ENCODE data around the gene KIAA1755.

KIAA1755 gene

DNA sequence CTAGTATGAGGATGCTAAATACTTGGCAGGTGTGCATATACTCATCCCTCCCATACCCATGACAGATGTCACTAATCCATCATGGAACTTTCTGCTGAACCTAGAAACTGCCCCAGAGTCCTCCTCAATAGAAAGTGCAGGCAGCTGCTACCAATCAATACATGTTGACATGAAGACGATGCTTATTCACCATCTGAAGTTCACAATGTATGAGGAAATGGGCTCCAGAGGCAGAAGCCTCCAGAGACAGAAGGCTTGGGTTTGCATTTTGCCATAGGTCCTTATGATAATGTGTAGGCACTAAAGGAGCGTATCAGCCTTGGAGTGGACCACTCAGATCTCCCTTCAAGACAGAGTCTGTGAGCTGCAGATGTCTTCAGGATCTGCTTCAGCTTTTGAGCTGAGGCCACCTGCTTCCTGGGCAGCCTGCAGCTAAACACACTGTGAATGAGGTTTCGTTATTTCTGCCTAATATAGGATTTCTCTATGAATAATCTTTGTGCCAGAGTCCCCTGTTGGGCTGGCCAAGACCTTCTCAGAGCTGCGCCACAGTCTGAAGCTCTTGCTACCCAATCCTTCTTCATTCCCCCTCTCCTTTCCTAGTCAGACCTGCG, 7.5 kb upstream of the KIAA1755 start:
- TF ChIP-seq, protein P1, sequence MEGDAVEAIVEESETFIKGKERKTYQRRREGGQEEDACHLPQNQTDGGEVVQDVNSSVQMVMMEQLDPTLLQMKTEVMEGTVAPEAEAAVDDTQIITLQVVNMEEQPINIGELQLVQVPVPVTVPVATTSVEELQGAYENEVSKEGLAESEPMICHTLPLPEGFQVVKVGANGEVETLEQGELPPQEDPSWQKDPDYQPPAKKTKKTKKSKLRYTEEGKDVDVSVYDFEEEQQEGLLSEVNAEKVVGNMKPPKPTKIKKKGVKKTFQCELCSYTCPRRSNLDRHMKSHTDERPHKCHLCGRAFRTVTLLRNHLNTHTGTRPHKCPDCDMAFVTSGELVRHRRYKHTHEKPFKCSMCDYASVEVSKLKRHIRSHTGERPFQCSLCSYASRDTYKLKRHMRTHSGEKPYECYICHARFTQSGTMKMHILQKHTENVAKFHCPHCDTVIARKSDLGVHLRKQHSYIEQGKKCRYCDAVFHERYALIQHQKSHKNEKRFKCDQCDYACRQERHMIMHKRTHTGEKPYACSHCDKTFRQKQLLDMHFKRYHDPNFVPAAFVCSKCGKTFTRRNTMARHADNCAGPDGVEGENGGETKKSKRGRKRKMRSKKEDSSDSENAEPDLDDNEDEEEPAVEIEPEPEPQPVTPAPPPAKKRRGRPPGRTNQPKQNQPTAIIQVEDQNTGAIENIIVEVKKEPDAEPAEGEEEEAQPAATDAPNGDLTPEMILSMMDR (IDR thresholded peaks at IDR 0.05; ENCODE audit: low read depth, low read length, missing control alignments), result no peak
- in situ Hi-C loops (cut with HindIII; ENCODE audit: low sequenced_read_pairs), result no loop called here
- no peak overlapping the region for H3K4me3 ChIP-seq (ENCODE audit: low read depth, low read length)
- no peak for DNase-seq (ENCODE audit: low read depth)

DNA sequence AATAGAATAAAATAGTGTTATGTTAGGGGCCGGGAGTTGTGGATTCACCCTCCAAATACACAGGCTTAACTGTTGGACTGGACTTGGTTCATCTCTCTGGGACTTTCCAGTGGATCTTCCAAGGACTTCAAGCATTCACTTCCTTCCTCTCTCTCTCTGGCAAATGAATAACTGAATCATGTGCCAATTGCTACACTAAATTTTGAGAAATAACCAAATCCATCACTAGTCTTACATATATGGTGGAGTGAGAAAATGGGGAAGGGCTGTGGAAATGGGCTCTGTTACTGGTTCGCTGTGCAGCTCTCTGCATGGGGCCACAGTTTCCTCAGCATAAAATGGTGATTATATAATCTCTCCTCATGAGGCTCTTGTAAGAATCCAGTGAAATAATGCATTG, 6.8 kb upstream of the KIAA1755 start:
- TF ChIP-seq, protein P1 (IDR thresholded peaks at IDR 0.05; ENCODE audit: low read depth, low read length, missing control alignments), result no peak
- no peak for DNase-seq (ENCODE audit: low read depth)
- in situ Hi-C loops (cut with HindIII; ENCODE audit: low sequenced_read_pairs), result no loop called here
- H3K4me3 ChIP-seq (ENCODE audit: low read depth, low read length), result no peak overlapping the region

DNA sequence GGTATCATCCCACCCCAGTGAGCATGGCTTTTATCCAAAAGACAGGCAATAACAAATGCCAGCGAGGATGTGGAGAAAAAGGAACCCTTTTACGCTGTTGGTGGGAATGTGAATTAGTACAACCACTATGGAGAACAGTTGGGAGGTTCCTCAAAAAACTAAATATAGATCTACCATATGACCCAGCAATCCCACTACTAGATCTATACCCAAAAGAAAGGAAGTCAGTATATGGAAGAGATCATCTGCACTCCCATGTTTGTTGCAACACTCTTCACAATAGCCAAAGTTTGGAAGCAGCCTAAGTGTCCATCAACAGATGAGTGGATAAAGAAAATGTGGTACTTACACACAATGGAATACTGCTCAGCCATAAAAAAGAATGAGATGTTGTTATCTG, 5.9 kb upstream of the KIAA1755 start:
- in situ Hi-C loops (cut with HindIII; ENCODE audit: low sequenced_read_pairs), result no loop called here
- no peak overlapping the region for H3K4me3 ChIP-seq (ENCODE audit: low read depth, low read length)
- no peak for DNase-seq (ENCODE audit: low read depth)
- TF ChIP-seq, protein P1 (IDR thresholded peaks at IDR 0.05; ENCODE audit: low read depth, low read length, missing control alignments), result no peak

DNA sequence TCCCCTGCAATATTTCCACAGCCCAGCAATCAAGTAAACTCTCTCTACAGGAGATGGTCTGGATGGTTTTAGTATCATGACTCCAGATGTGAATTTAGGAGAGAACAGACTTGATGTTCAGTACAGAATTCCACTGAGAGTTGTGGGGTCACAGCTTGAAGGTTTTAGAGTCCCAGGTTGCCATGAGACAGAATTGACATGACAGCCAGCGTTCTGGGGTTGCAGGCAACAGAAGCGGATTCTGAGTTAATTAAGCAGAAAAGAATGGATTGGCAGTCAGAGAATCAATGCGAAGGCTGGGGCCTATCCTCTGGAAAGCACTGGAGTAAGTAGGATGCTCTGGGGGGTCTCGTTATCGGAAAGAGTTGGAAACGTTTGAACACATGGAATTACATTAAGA, 2.4 kb upstream of the KIAA1755 start:
- no peak for DNase-seq (ENCODE audit: low read depth)
- no peak overlapping the region for H3K4me3 ChIP-seq (ENCODE audit: low read depth, low read length)
- in situ Hi-C loops (cut with HindIII; ENCODE audit: low sequenced_read_pairs), result no loop called here
- TF ChIP-seq, protein P1 (IDR thresholded peaks at IDR 0.05; ENCODE audit: low read depth, low read length, missing control alignments), result no peak

DNA sequence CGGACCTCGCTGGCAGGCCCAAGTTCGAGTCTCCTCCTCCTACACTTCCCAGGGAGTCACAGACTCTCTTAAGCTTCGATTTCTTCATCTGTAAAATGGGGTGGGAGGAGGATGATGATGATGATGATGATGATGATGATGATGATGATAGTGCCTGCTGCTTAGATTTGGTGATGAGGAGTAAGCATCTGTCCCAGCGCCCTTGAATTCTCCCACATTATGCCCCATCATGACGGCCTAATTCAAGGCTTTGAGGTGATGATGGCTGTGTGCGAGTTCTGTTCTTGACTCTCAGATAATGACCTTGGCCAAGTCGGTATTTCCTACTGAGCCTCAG, 487 bp upstream of the KIAA1755 start:
- in situ Hi-C loops (cut with HindIII; ENCODE audit: low sequenced_read_pairs), result no loop called here
- no peak for DNase-seq (ENCODE audit: low read depth)
- TF ChIP-seq, protein P1 (IDR thresholded peaks at IDR 0.05; ENCODE audit: low read depth, low read length, missing control alignments), result no peak
- H3K4me3 ChIP-seq (ENCODE audit: low read depth, low read length), result peak overlapping the region; percentile 33

DNA sequence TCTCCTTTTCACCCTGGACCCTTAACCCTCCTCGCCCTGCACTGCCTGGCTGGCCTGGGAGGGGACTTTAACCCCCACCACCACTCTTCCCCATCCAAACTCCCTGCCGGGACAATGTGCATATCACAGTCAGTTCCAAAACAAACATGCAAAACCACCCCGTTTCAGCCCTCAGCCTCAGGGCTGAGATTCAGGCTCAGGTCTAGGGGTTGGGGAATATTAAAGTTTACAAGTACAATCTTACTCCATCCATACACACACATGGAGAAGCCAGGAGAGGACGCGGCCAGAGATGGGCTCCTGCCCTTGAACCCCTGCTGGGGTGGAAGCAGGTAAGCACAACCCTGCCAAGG, 534 bp downstream of the KIAA1755 start:
- H3K4me3 ChIP-seq (ENCODE audit: low read depth, low read length), result peak overlapping the region; percentile 51
- DNase-seq (ENCODE audit: low read depth), result no peak
- in situ Hi-C loops (cut with HindIII; ENCODE audit: low sequenced_read_pairs), result no loop called here
- TF ChIP-seq, protein P1 (IDR thresholded peaks at IDR 0.05; ENCODE audit: low read depth, low read length, missing control alignments), result no peak

Data from astrocyte of the cerebellum (primary cell).